GM23338 (cell line): Measurements from ENCODE around the gene MEGF6. TPM values are rescaled to one million over a fixed set of nuclear protein-coding genes. Genes with fewer than 3 reads are reported as not detected.

Experiments used
- ATAC-seq: fragments of 200-7000 bp; cut with Tn5 transposase; 3 replicates; pipeline ENCODE4 v1.9.1; 2020
- DNase-seq: peaks from one replicate; pipeline ENCODE4 v3.0.0-alpha.2; 2015; ENCODE audit warnings: low spot score
- H2AFZ ChIP-seq: fragments of 200-600 bp; sonication (generic); 2 replicates; pipeline ENCODE4 v1.8.0; 2016; ENCODE audit warnings: antibody characterized with exemption, mild to moderate bottlenecking, moderate library complexity
- H3F3A ChIP-seq: fragments of 200-600 bp; sonication (generic); replicated peaks from 2 replicates; pipeline ENCODE4 v1.8.0; 2017; ENCODE audit warnings: antibody characterized with exemption, mixed run types, low read depth
- H3K27ac ChIP-seq: fragments of 200-600 bp; sonication (generic); 2 replicates; pipeline ENCODE4 v1.6.1; 2016; ENCODE audit warnings: low read depth
- H3K27me3 ChIP-seq: fragments of 200-600 bp; sonication (generic); 2 replicates; pipeline ENCODE4 v1.8.0; 2016; ENCODE audit warnings: mild to moderate bottlenecking, mixed run types, moderate library complexity; ENCODE audit not compliant: insufficient read depth
- H3K36me3 ChIP-seq: fragments of 200-600 bp; sonication (generic); 2 replicates; pipeline ENCODE4 v1.8.0; 2016; ENCODE audit warnings: mild to moderate bottlenecking; ENCODE audit not compliant: insufficient read depth
- H3K4me1 ChIP-seq: fragments of 200-600 bp; sonication (generic); 2 replicates; pipeline ENCODE4 v1.8.0; 2016; ENCODE audit warnings: mild to moderate bottlenecking, moderate library complexity; ENCODE audit not compliant: insufficient read depth
- H3K4me2 ChIP-seq: fragments of 200-600 bp; sonication (generic); 2 replicates; pipeline ENCODE4 v1.7.1; 2017; ENCODE audit warnings: mixed run types
- H3K4me3 ChIP-seq: fragments of 200-600 bp; sonication (generic); 2 replicates; pipeline ENCODE4 v1.6.1; 2016; ENCODE audit warnings: mixed run types
- H3K79me2 ChIP-seq: fragments of 200-600 bp; sonication (generic); replicated peaks from 2 replicates; pipeline ENCODE4 v1.8.0; 2017; ENCODE audit warnings: mild to moderate bottlenecking; ENCODE audit not compliant: insufficient read depth
- H3K9me2 ChIP-seq: fragments of 200-600 bp; sonication (generic); 2 replicates; pipeline ENCODE4 v1.8.0; 2017; ENCODE audit not compliant: insufficient read depth
- H4K20me1 ChIP-seq: fragments of 200-600 bp; sonication (generic); replicated peaks from 2 replicates; pipeline ENCODE4 v1.8.0; 2017; ENCODE audit warnings: mild to moderate bottlenecking; ENCODE audit not compliant: insufficient read depth
- H3K27ac Mint-ChIP-seq: 2 replicates; pipeline ENCODE4 v1.8.0; 2020; ENCODE audit warnings: inconsistent platforms, mild to moderate bottlenecking, moderate library complexity, mixed read lengths
- H3K27me3 Mint-ChIP-seq: 3 replicates; pipeline ENCODE4 v1.8.0; 2022; ENCODE audit warnings: low read depth, mild to moderate bottlenecking, moderate library complexity, mixed read lengths, inconsistent platforms; ENCODE audit not compliant: insufficient read depth, poor library complexity
- H3K36me3 Mint-ChIP-seq: 3 replicates; pipeline ENCODE4 v1.8.0; 2021; ENCODE audit warnings: low read depth, mild to moderate bottlenecking, inconsistent platforms, moderate library complexity, mixed read lengths
- H3K4me1 Mint-ChIP-seq: 3 replicates; pipeline ENCODE4 v1.8.0; 2020; ENCODE audit warnings: mild to moderate bottlenecking, inconsistent platforms, mixed read lengths
- H3K4me3 Mint-ChIP-seq: 3 replicates; pipeline ENCODE4 v1.8.0; 2021; ENCODE audit warnings: moderate library complexity, mild to moderate bottlenecking, inconsistent platforms, mixed read lengths
- H3K9me3 Mint-ChIP-seq: 3 replicates; pipeline ENCODE4 v1.8.0; 2020; ENCODE audit warnings: moderate library complexity, mild to moderate bottlenecking, inconsistent platforms, mixed read lengths
- CREB1 ChIP-seq: fragments of 250-450 bp; sonication (Bioruptor Pico); IDR thresholded peaks from 2 replicates; pipeline ENCODE4 v1.5.0; 2020; ENCODE audit warnings: low read depth, mild to moderate bottlenecking, moderate library complexity
- EZH2 ChIP-seq: fragments of 200-600 bp; sonication (generic); IDR thresholded peaks from one replicate; pipeline ENCODE4 v1.8.0; 2017; ENCODE audit warnings: antibody characterized with exemption, mild to moderate bottlenecking, low read depth; ENCODE audit not compliant: unreplicated experiment
- EZH2phosphoT487 ChIP-seq: fragments of 200-600 bp; sonication (generic); IDR thresholded peaks from one replicate; pipeline ENCODE4 v1.8.1; 2018; ENCODE audit warnings: antibody characterized with exemption; ENCODE audit not compliant: unreplicated experiment
- JUNB ChIP-seq: IDR thresholded peaks from one replicate; pipeline ENCODE4 v1.6.1; 2016; ENCODE audit warnings: antibody characterized with exemption; ENCODE audit not compliant: unreplicated experiment
- NANOG ChIP-seq: IDR thresholded peaks from 2 replicates; pipeline ENCODE4 v1.6.1; 2016; ENCODE audit warnings: antibody characterized with exemption, borderline replicate concordance
- POLR2AphosphoS5 ChIP-seq: IDR thresholded peaks from 2 replicates; pipeline ENCODE4 v1.6.1; 2016; ENCODE audit warnings: antibody characterized with exemption, low read depth
- STAT1 ChIP-seq: IDR thresholded peaks from one replicate; pipeline ENCODE4 v1.6.1; 2016; ENCODE audit warnings: antibody characterized with exemption; ENCODE audit not compliant: unreplicated experiment
- ZNF114 ChIP-seq: fragments of 250-450 bp; sonication (Bioruptor Pico); IDR thresholded peaks from 2 replicates; pipeline ENCODE4 v1.5.0; 2020; ENCODE audit warnings: mild to moderate bottlenecking, moderate library complexity
- ZNF331 ChIP-seq: fragments of 250-450 bp; sonication (Bioruptor Pico); IDR thresholded peaks from 2 replicates; pipeline ENCODE4 v1.5.0; 2020; ENCODE audit warnings: low read depth, mild to moderate bottlenecking, moderate library complexity
- polyA plus RNA-seq: library from polyadenylated mRNA; unstranded; fragments of >200 nt; fragmentation: Nextera tagmentation; extraction: Ambion mirVana; gene quantifications from 2 replicates; pipeline ENCODE4 v1.2.1, GENCODE V29; 2016
- total RNA-seq: library from RNA; depleted of rRNA; stranded (reverse); fragments of >200 nt; shearing (Covaris generic); gene quantifications from 2 replicates; pipeline ENCODE4 v1.2.3, GENCODE V29; 2014
- TF ChIP-seq, protein P1 (sequence below): IDR thresholded peaks from one replicate; pipeline ENCODE4 v1.6.1; 2018; ENCODE audit warnings: antibody characterized with exemption; ENCODE audit not compliant: unreplicated experiment
- TF ChIP-seq, protein P2 (sequence below): fragments of 250-450 bp; sonication (Bioruptor Pico); IDR thresholded peaks from 2 replicates; pipeline ENCODE4 v1.5.0; 2020; ENCODE audit warnings: mild to moderate bottlenecking, moderate library complexity
- TF ChIP-seq, protein P3 (sequence below): IDR thresholded peaks from 2 replicates; pipeline ENCODE4 v1.6.1; 2016; ENCODE audit warnings: antibody characterized with exemption
- TF ChIP-seq, protein P4 (sequence below), 2 experiments: fragments of 200-600 bp in 1 of 2; sonication (generic) in 1 of 2; conservative IDR thresholded peaks; 2 replicates each; pipeline versions ENCODE4 v1.5.1 to v1.6.1; 2016 to 2017; ENCODE audit warnings: antibody characterized with exemption in 2 of 2, low read depth in 2 of 2, mild to moderate bottlenecking in 2 of 2, moderate library complexity in 1 of 2

Gene MEGF6
- total and polyA plus RNA-seq, 2 experiments from 2014 or later: 4.0 to 21.4 TPM

DNA sequence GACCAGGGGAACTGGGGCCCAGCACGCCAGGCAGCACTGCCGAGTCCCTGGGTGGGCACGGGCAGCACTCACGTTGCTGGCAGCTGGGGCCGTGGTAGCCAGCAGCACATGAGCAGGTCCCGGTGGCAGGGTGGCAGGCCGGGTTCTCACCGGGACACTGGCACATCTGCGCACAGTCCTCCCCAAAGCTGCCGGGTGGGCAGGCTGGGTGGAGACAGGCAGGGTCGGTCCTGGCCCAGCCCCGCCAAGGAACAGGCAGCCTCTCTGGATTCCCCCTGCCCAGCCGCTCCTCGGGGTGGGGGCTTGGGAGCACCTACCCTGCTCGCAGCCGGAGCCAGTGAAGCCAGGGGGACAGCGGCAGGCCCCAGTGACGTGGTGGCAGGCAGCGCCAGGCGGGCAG, 114.4 kb downstream of the MEGF6 start:
- Mint-ChIP-seq H3K9me3 (no peaks in the 10 kb centered on the region), H3K27me3 (no peaks in the 10 kb centered on the region), H3K27ac (no peak overlapping the region), H3K4me1 (no peaks in the 10 kb centered on the region), H3K36me3 (no peaks in the 10 kb centered on the region), H3K4me3 (no peak overlapping the region)
- TF ChIP-seq EZH2: no peak
- TF ChIP-seq, protein P1, sequence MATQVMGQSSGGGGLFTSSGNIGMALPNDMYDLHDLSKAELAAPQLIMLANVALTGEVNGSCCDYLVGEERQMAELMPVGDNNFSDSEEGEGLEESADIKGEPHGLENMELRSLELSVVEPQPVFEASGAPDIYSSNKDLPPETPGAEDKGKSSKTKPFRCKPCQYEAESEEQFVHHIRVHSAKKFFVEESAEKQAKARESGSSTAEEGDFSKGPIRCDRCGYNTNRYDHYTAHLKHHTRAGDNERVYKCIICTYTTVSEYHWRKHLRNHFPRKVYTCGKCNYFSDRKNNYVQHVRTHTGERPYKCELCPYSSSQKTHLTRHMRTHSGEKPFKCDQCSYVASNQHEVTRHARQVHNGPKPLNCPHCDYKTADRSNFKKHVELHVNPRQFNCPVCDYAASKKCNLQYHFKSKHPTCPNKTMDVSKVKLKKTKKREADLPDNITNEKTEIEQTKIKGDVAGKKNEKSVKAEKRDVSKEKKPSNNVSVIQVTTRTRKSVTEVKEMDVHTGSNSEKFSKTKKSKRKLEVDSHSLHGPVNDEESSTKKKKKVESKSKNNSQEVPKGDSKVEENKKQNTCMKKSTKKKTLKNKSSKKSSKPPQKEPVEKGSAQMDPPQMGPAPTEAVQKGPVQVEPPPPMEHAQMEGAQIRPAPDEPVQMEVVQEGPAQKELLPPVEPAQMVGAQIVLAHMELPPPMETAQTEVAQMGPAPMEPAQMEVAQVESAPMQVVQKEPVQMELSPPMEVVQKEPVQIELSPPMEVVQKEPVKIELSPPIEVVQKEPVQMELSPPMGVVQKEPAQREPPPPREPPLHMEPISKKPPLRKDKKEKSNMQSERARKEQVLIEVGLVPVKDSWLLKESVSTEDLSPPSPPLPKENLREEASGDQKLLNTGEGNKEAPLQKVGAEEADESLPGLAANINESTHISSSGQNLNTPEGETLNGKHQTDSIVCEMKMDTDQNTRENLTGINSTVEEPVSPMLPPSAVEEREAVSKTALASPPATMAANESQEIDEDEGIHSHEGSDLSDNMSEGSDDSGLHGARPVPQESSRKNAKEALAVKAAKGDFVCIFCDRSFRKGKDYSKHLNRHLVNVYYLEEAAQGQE: no peak
- no peak for TF ChIP-seq ZNF114 (CRISPR knock-in tag)
- no peak for TF ChIP-seq JUNB
- TF ChIP-seq NANOG: no peak
- TF ChIP-seq, protein P2, sequence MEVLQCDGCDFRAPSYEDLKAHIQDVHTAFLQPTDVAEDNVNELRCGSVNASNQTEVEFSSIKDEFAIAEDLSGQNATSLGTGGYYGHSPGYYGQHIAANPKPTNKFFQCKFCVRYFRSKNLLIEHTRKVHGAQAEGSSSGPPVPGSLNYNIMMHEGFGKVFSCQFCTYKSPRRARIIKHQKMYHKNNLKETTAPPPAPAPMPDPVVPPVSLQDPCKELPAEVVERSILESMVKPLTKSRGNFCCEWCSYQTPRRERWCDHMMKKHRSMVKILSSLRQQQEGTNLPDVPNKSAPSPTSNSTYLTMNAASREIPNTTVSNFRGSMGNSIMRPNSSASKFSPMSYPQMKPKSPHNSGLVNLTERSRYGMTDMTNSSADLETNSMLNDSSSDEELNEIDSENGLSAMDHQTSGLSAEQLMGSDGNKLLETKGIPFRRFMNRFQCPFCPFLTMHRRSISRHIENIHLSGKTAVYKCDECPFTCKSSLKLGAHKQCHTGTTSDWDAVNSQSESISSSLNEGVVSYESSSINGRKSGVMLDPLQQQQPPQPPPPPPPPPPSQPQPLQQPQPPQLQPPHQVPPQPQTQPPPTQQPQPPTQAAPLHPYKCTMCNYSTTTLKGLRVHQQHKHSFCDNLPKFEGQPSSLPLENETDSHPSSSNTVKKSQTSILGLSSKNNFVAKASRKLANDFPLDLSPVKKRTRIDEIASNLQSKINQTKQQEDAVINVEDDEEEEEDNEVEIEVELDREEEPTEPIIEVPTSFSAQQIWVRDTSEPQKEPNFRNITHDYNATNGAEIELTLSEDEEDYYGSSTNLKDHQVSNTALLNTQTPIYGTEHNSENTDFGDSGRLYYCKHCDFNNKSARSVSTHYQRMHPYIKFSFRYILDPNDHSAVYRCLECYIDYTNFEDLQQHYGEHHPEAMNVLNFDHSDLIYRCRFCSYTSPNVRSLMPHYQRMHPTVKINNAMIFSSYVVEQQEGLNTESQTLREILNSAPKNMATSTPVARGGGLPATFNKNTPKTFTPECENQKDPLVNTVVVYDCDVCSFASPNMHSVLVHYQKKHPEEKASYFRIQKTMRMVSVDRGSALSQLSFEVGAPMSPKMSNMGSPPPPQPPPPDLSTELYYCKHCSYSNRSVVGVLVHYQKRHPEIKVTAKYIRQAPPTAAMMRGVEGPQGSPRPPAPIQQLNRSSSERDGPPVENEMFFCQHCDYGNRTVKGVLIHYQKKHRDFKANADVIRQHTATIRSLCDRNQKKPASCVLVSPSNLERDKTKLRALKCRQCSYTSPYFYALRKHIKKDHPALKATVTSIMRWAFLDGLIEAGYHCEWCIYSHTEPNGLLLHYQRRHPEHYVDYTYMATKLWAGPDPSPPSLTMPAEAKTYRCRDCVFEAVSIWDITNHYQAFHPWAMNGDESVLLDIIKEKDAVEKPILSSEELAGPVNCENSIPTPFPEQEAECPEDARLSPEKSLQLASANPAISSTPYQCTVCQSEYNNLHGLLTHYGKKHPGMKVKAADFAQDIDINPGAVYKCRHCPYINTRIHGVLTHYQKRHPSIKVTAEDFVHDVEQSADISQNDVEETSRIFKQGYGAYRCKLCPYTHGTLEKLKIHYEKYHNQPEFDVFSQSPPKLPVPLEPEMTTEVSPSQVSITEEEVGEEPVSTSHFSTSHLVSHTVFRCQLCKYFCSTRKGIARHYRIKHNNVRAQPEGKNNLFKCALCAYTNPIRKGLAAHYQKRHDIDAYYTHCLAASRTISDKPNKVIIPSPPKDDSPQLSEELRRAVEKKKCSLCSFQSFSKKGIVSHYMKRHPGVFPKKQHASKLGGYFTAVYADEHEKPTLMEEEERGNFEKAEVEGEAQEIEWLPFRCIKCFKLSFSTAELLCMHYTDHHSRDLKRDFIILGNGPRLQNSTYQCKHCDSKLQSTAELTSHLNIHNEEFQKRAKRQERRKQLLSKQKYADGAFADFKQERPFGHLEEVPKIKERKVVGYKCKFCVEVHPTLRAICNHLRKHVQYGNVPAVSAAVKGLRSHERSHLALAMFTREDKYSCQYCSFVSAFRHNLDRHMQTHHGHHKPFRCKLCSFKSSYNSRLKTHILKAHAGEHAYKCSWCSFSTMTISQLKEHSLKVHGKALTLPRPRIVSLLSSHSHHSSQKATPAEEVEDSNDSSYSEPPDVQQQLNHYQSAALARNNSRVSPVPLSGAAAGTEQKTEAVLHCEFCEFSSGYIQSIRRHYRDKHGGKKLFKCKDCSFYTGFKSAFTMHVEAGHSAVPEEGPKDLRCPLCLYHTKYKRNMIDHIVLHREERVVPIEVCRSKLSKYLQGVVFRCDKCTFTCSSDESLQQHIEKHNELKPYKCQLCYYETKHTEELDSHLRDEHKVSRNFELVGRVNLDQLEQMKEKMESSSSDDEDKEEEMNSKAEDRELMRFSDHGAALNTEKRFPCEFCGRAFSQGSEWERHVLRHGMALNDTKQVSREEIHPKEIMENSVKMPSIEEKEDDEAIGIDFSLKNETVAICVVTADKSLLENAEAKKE (CRISPR knock-in tag): no peak
- no peak for TF ChIP-seq CREB1 (CRISPR knock-in tag)
- TF ChIP-seq, protein P3, sequence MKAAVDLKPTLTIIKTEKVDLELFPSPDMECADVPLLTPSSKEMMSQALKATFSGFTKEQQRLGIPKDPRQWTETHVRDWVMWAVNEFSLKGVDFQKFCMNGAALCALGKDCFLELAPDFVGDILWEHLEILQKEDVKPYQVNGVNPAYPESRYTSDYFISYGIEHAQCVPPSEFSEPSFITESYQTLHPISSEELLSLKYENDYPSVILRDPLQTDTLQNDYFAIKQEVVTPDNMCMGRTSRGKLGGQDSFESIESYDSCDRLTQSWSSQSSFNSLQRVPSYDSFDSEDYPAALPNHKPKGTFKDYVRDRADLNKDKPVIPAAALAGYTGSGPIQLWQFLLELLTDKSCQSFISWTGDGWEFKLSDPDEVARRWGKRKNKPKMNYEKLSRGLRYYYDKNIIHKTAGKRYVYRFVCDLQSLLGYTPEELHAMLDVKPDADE: no peak
- no peak for TF ChIP-seq EZH2phosphoT487
- no peak for TF ChIP-seq ZNF331 (CRISPR knock-in tag)
- TF ChIP-seq, protein P4, sequence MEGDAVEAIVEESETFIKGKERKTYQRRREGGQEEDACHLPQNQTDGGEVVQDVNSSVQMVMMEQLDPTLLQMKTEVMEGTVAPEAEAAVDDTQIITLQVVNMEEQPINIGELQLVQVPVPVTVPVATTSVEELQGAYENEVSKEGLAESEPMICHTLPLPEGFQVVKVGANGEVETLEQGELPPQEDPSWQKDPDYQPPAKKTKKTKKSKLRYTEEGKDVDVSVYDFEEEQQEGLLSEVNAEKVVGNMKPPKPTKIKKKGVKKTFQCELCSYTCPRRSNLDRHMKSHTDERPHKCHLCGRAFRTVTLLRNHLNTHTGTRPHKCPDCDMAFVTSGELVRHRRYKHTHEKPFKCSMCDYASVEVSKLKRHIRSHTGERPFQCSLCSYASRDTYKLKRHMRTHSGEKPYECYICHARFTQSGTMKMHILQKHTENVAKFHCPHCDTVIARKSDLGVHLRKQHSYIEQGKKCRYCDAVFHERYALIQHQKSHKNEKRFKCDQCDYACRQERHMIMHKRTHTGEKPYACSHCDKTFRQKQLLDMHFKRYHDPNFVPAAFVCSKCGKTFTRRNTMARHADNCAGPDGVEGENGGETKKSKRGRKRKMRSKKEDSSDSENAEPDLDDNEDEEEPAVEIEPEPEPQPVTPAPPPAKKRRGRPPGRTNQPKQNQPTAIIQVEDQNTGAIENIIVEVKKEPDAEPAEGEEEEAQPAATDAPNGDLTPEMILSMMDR (conservative IDR thresholded peaks at IDR 0.05; ENCODE audit: low read depth in 2 of 2): no peak
- TF ChIP-seq STAT1: no peak
- TF ChIP-seq POLR2AphosphoS5: no peak
- no peak overlapping the region for H3K27ac ChIP-seq
- no peaks in the 10 kb centered on the region for H3K36me3 ChIP-seq
- ATAC-seq (no peak), DNase-seq (no peak)
- no peaks in the 10 kb centered on the region for H3K4me1 ChIP-seq
- H3K27me3 ChIP-seq: no peaks in the 10 kb centered on the region
- H2AFZ ChIP-seq: no peak overlapping the region
- no peaks in the 10 kb centered on the region for H3K9me2 ChIP-seq
- H3F3A ChIP-seq: no peaks in the 10 kb centered on the region
- no peaks in the 10 kb centered on the region for H4K20me1 ChIP-seq
- H3K4me3 ChIP-seq: no peak overlapping the region
- H3K4me2 ChIP-seq: no peak overlapping the region
- H3K79me2 ChIP-seq: no peaks in the 10 kb centered on the region
